Measurements from ENCODE around the gene EN2. TPM values are rescaled to one million over a fixed set of nuclear protein-coding genes. Genes with fewer than 3 reads are reported as not detected.

EN2 gene
- total RNA-seq, 2 experiments from 2014 or later: not detected

GRCh38 chr7:155483868-155484325, 26.0 kb downstream of the EN2 start:
- no peak overlapping the region for H3K27ac Mint-ChIP-seq
- peaks cover 39% of the 10 kb centered on the region for H3K27me3 Mint-ChIP-seq
- peaks cover 6% of the 10 kb centered on the region for H3K9me3 Mint-ChIP-seq
- no peaks in the 10 kb centered on the region for H3K36me3 Mint-ChIP-seq (ENCODE audit: low read depth)
- no peak for DNase-seq
- peaks cover 19% of the 10 kb centered on the region for H3K4me1 Mint-ChIP-seq
- CTCF ChIA-PET: interaction anchor here (0.7 kb wide), 1 partner anchor 771 kb away, joined by 3 read pairs; no protein-coding TSS in a partner anchor
- POLR2A ChIA-PET: no interaction called here
- H3K4me3 Mint-ChIP-seq: no peak overlapping the region

GRCh38 chr7:155484483-155485399, 26.8 kb downstream of the EN2 start:
- H3K27me3 Mint-ChIP-seq: peaks cover 36% of the 10 kb centered on the region
- H3K4me3 Mint-ChIP-seq: no peak overlapping the region
- ChIA-PET POLR2A (no interaction called here), CTCF (interaction anchor here (0.7 kb wide), 1 partner anchor 770 kb away, joined by 3 read pairs; no protein-coding TSS in a partner anchor)
- H3K9me3 Mint-ChIP-seq: peaks cover 6% of the 10 kb centered on the region
- DNase-seq: no peak
- H3K4me1 Mint-ChIP-seq: peaks cover 20% of the 10 kb centered on the region
- H3K27ac Mint-ChIP-seq: no peak overlapping the region
- no peaks in the 10 kb centered on the region for H3K36me3 Mint-ChIP-seq (ENCODE audit: low read depth)

DNA sequence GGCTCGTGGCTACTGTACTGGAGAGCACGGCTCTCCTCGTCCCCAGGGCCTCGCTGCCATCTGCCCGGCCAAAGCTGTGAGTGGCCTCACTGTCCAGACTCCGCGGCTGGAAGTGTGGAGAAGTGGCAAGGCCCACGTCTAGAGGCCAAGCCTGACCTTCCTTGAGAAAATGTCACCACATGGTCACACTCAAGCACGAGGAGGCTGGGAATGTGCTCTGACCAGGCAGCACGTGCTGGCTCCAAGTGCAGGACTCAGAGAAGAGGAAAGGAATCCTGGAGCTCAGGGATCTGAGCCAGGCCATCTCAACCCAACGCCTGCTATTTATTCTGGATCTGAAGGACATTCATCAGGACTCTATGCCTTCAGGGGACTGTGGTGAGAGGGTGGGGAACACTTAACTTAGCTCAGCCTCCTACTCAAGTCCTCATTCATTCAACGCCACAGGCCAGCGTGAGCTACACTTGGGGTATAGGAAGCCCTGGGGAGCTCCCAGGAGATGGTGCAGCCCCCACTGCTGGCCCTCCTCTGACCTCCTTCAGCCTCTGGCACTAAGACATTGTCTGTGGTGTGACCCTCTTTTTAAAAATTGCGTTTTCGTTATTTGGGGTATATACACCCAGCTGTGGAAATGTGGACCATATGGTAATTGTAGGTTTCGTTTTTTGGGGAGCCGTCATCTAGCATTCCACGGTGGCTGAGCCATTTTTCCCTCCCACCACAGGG, 29.0 kb downstream of the EN2 start:
- Mint-ChIP-seq H3K4me3 (no peak overlapping the region), H3K27ac (no peak overlapping the region), H3K4me1 (peaks cover 35% of the 10 kb centered on the region), H3K27me3 (peaks cover 33% of the 10 kb centered on the region), H3K9me3 (peaks cover 5% of the 10 kb centered on the region), H3K36me3 (ENCODE audit: low read depth) (no peaks in the 10 kb centered on the region)
- ChIA-PET CTCF (interaction anchor here (1.9 kb wide), 1 partner anchor 9 kb away, joined by 4 read pairs; no protein-coding TSS in a partner anchor), POLR2A (no interaction called here)
- no peak for DNase-seq

DNA sequence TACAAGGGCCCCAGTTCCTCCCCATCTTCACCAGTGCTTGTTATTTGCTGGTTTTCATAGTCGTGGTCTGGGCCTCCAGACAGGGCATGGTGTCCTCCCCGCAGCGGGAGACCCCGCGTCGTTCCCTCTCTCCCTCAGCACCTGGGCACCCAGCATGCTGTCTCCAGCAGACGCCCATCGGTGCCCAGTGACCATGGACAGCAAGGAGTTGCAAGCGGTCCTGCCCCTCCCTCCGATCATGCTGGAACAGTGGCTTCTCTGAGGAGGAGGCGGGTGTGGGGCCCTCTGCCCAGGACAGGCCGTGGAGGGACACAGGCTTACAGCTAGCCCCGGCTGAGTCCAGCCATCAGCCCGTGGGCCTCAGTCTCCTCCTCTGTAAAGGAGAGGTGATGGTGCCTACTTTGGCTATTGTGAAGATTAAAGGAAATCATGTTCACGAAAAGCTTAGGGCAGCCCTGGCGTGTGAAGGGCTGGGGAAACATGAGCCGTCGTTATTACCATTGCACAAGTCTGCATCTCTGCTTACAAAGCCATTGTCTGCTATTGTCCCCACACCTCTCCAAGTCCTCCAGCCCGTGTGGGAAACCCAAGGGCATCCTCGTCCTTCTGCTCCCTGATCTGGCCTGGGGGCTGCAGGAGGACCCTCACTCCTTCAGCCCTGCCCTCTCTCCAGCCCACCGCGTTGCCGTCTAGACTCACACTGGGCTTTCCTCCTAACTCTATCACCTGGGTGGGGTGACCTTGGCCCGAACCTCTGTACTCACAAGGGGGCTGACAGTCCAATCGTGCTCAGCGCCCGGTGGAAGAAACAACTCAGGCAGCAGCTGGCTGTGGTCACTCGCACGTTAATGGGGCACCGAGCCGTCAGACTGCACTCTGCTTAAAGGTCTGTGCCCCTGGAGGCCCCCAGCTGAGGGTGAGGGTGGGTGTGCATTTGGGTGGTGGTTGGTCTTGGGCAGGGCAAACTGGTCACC, 29.9 kb downstream of the EN2 start:
- H3K27ac Mint-ChIP-seq: no peak overlapping the region
- no peaks in the 10 kb centered on the region for H3K9me3 Mint-ChIP-seq
- DNase-seq: no peak
- ChIA-PET CTCF (interaction anchor here (1.7 to 1.9 kb wide), 2 partner anchors 10 to 14 kb away, joined by 3 to 4 read pairs; no protein-coding TSS in a partner anchor), POLR2A (no interaction called here)
- H3K4me3 Mint-ChIP-seq: no peak overlapping the region
- H3K36me3 Mint-ChIP-seq (ENCODE audit: low read depth): no peaks in the 10 kb centered on the region
- H3K27me3 Mint-ChIP-seq: peaks cover 30% of the 10 kb centered on the region
- H3K4me1 Mint-ChIP-seq: peaks cover 30% of the 10 kb centered on the region

DNA sequence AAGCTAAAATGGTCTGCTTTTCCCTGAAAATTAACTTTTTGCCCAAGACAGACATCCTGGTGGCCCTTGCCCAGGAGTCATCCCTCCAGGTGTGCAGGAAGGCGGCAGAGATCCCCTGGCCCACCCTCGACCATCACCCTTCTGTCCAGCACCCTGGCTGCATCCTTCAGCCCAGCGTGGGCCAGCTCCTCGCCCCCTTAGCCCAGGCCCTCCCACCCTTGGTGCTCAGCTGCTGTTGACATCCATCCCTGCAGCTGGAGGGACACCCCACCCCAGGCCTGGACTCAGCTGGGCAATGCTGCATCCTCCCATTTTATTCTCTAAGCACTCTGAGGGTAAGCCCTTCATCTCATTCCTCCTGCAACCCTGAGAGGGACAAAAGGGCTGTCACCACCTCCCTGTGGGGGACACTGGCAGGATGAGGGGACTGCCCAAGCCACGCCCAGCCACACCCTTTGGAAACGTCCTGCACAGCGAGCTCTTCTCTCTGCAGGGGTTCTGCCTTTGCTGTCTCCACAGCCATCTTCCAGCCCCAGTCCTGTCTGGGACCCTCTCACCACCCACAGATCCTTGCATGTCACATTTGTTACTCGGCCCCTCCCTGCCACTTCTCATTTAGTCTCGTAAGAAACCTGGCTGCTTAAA, 30.7 kb downstream of the EN2 start:
- CTCF ChIA-PET: interaction anchor here (1.7 to 1.9 kb wide), 2 partner anchors 11 to 13 kb away, joined by 3 to 4 read pairs; no protein-coding TSS in a partner anchor
- no peak for DNase-seq
- Mint-ChIP-seq H3K27me3 (peaks cover 28% of the 10 kb centered on the region), H3K27ac (no peak overlapping the region), H3K9me3 (no peaks in the 10 kb centered on the region), H3K36me3 (ENCODE audit: low read depth) (no peaks in the 10 kb centered on the region), H3K4me1 (peaks cover 23% of the 10 kb centered on the region), H3K4me3 (no peak overlapping the region)
- POLR2A ChIA-PET: no interaction called here

DNA sequence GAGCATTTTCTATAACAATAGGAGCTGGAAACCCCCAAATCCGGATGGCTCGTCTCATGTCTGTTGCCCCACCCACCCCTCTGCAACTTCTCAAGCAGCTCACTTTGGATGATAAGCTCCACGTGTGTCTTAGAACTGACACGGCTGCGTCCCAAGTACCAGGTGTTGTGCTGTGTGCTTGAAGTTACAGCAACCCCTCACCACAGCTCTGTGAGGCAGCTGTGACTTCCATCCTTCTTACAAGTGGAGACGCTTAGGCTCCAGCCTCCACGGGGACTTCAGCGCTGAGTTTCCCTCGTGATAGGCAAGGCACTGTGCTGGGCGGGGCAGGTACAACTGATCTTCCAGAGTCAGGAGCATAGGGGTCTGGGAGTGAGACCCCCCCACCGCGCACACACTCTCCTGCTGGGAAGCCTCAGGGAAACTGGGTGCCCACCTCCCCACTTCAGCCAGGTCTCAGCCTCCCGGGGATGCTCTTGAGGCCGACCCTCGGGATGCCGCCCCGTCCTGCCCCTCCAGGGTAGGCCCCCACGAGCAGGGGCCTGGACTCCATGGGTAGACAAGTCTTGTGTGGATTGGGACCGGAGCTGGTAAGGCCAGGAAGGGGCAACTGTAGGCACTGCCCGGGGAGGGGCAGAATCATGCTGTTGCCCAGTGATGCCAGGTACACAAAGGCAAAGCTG, 31.4 kb downstream of the EN2 start:
- H3K36me3 Mint-ChIP-seq (ENCODE audit: low read depth): no peaks in the 10 kb centered on the region
- peak overlapping the region; percentile 62 for H3K27ac Mint-ChIP-seq
- H3K4me1 Mint-ChIP-seq: peaks cover 23% of the 10 kb centered on the region
- peaks cover 24% of the 10 kb centered on the region for H3K27me3 Mint-ChIP-seq
- no peak for DNase-seq
- H3K9me3 Mint-ChIP-seq: no peaks in the 10 kb centered on the region
- ChIA-PET POLR2A (no interaction called here), CTCF (interaction anchor here (1.7 kb wide), 1 partner anchor 12 kb away, joined by 3 read pairs; no protein-coding TSS in a partner anchor)
- no peak overlapping the region for H3K4me3 Mint-ChIP-seq

- H3K4me3 Mint-ChIP-seq: peak overlapping the region; percentile 59
- CTCF ChIA-PET: no interaction called here
- H3K9me3 Mint-ChIP-seq: no peaks in the 10 kb centered on the region
- DNase-seq: no peak
- peaks cover 23% of the 10 kb centered on the region for H3K4me1 Mint-ChIP-seq
- no peaks in the 10 kb centered on the region for H3K36me3 Mint-ChIP-seq (ENCODE audit: low read depth)
- POLR2A ChIA-PET: no interaction called here
- peak overlapping the region; percentile 62 for H3K27ac Mint-ChIP-seq
- H3K27me3 Mint-ChIP-seq: peaks cover 24% of the 10 kb centered on the region
These were observed 32.1 kb downstream of the EN2 start for GRCh38 chr7:155489862-155490696.

DNA sequence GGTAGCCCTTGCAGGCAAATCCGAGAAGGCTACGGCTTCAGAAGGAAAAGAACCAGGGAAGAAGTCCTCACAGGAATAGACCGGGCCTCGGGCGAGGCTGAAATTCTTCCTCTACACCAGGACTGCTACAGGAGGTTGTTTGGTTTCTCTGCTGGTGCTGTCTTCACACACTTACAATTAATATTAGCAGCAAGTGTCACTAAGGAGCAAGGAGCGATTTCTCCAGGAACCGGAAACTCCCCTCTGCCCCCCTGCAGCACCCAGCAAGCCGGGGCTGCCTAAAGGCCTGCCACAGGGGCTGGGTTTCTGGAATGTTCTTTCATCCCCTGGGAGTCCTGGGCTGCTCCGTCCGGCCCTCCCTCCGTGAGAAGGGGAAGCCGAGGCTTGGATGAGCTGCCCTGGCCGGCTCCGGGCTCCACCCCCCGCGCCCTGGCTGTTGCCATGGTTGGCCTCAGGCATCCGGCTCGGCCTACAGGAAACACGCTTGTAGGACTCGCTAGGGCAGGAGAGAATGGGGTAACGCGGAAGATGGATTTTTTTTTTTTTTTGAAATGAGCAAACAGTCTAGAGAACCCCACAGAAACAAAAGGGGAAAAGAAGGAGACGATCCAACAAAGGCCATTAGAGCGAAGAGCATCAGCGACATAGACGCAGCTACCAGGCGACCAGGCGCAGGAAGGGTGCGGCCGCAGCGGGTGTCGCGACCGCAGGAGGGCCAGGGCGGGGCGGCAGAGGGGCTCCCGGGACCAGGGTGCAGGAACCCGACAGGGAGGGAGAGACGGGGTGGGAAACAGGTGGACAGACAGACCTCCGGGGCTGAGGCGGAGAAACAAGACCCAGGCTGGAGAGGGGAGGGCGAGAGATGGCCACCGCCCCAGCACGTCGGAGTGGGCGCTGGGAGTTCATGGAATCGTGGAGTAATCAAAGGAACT, 33.0 kb downstream of the EN2 start:
- peak; percentile 50 for DNase-seq
- peaks cover 23% of the 10 kb centered on the region for H3K4me1 Mint-ChIP-seq
- ChIA-PET CTCF (interaction anchor here (0.6 to 1.4 kb wide), 3 partner anchors 147 to 1570 kb away, joined by 3 to 4 read pairs (median 4); no protein-coding TSS in a partner anchor), POLR2A (no interaction called here)
- peak overlapping the region; percentile 62 for H3K27ac Mint-ChIP-seq
- H3K36me3 Mint-ChIP-seq (ENCODE audit: low read depth): no peaks in the 10 kb centered on the region
- H3K9me3 Mint-ChIP-seq: no peaks in the 10 kb centered on the region
- H3K27me3 Mint-ChIP-seq: peaks cover 24% of the 10 kb centered on the region
- peak overlapping the region; percentile 59 for H3K4me3 Mint-ChIP-seq

GRCh38 chr7:155491812-155492211, 33.9 kb downstream of the EN2 start:
- no peaks in the 10 kb centered on the region for H3K9me3 Mint-ChIP-seq
- DNase-seq: no peak
- POLR2A ChIA-PET: no interaction called here
- H3K27ac Mint-ChIP-seq: peak overlapping the region; percentile 48
- peak overlapping the region; percentile 14 for H3K4me3 Mint-ChIP-seq
- H3K36me3 Mint-ChIP-seq (ENCODE audit: low read depth): no peaks in the 10 kb centered on the region
- H3K27me3 Mint-ChIP-seq: peaks cover 24% of the 10 kb centered on the region
- CTCF ChIA-PET: interaction anchor here (1.4 kb wide), 1 partner anchor 147 kb away, joined by 4 read pairs; no protein-coding TSS in a partner anchor
- H3K4me1 Mint-ChIP-seq: peaks cover 23% of the 10 kb centered on the region

Measured in activated CD4-positive, alpha-beta T cell treated with anti-CD3 and anti-CD28 coated beads, Interleukin-2, amount 10 ng/mL, durations not matched to agents 7 days and 5 days (primary cell).